Sigmoid colon (tissue), 4 donors: Measurements from ENCODE around the gene SARS2.

ENCODE experiments used
- EP300 ChIP-seq, 4 donors: sonication (generic); formaldehyde crosslinking; IDR thresholded peaks; one replicate each; pipeline ENCODE4 v1.6.1; 2017; ENCODE audit warnings: antibody characterized with exemption in 4 of 4
- POLR2A ChIP-seq, 2 donors: fragments of 450-650 bp; IDR thresholded peaks; one replicate each; pipeline ENCODE4 v1.6.1; 2016; ENCODE audit warnings: antibody characterized with exemption in 2 of 2, mild to moderate bottlenecking in 2 of 2, moderate library complexity in 2 of 2
- POLR2AphosphoS5 ChIP-seq, 4 donors: sonication (generic); formaldehyde crosslinking; IDR thresholded peaks; one replicate each; pipeline ENCODE4 v1.6.1; 2017; ENCODE audit warnings: antibody characterized with exemption in 4 of 4
- TF ChIP-seq, protein P1 (sequence below), 4 experiments: fragments of 450-650 bp in 3 of 4; fragments of 200-600 bp in 1 of 4; IDR thresholded peaks; one replicate each; pipeline ENCODE4 v1.5.1; 2016 to 2019; ENCODE audit warnings: antibody characterized with exemption in 4 of 4, mild to moderate bottlenecking in 3 of 4, moderate library complexity in 2 of 4

- TF ChIP-seq POLR2A (IDR thresholded peaks at IDR 0.05) (no peak), POLR2AphosphoS5 (IDR thresholded peaks at IDR 0.05) (no peak), EP300 (IDR thresholded peaks at IDR 0.05) (no peak)
- TF ChIP-seq, protein P1, sequence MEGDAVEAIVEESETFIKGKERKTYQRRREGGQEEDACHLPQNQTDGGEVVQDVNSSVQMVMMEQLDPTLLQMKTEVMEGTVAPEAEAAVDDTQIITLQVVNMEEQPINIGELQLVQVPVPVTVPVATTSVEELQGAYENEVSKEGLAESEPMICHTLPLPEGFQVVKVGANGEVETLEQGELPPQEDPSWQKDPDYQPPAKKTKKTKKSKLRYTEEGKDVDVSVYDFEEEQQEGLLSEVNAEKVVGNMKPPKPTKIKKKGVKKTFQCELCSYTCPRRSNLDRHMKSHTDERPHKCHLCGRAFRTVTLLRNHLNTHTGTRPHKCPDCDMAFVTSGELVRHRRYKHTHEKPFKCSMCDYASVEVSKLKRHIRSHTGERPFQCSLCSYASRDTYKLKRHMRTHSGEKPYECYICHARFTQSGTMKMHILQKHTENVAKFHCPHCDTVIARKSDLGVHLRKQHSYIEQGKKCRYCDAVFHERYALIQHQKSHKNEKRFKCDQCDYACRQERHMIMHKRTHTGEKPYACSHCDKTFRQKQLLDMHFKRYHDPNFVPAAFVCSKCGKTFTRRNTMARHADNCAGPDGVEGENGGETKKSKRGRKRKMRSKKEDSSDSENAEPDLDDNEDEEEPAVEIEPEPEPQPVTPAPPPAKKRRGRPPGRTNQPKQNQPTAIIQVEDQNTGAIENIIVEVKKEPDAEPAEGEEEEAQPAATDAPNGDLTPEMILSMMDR (IDR thresholded peaks at IDR 0.05) = no peak
Measured at GRCh38 chr19:38945562-38946228, 15.1 kb upstream of the SARS2 start.
